ENCODE data around the gene CLIP1.

GRCh38 chr12:122297494-122297893, 125.0 kb downstream of the CLIP1 start:
- no peak for TF ChIP-seq POLR2A (IDR thresholded peaks at IDR 0.05)
- no peak for TF ChIP-seq CTCF (IDR thresholded peaks at IDR 0.05)

Measured in uterus (tissue), 2 donors.